Lower lobe of right lung (tissue), 2 donors: ENCODE results near the gene C20orf141. TPM values are rescaled to one million over a fixed set of nuclear protein-coding genes. Genes with fewer than 3 reads are reported as not detected.
"Not testable (repeated sequence)": the region's sequence is repeated elsewhere in the genome, so short reads cannot be mapped to it uniquely, and the experiment has no call there.

ENCODE experiments used
- ATAC-seq, 2 donors: fragments of 200-7000 bp; cut with Tn5 transposase; one replicate each; pipeline ENCODE4 v1.9.1; 2020 to 2022; ENCODE audit warnings: mild to moderate bottlenecking in 2 of 2, moderate library complexity in 2 of 2
- DNase-seq: peaks from one replicate; pipeline ENCODE4 v3.0.0-alpha.2; 2020
- H3K27ac ChIP-seq: fragments of 200-600 bp; one replicate; pipeline ENCODE4 v1.8.0; 2022
- H3K27me3 ChIP-seq: fragments of 200-600 bp; one replicate; pipeline ENCODE4 v1.8.0; 2022; ENCODE audit warnings: low read depth
- H3K36me3 ChIP-seq: fragments of 200-600 bp; one replicate; pipeline ENCODE4 v1.8.0; 2022; ENCODE audit warnings: mild to moderate bottlenecking
- H3K4me1 ChIP-seq: fragments of 200-600 bp; one replicate; pipeline ENCODE4 v1.8.0; 2022
- H3K4me3 ChIP-seq: fragments of 200-600 bp; one replicate; pipeline ENCODE4 v1.8.0; 2022; ENCODE audit warnings: mild to moderate bottlenecking
- H3K9me3 ChIP-seq: fragments of 200-600 bp; one replicate; pipeline ENCODE4 v1.8.0; 2022
- intact Hi-C: fragments of 100-400 bp; cut with DNase I; formaldehyde crosslinking; loops from one replicate; pipeline ENCODE4 v1.11.0; 2022
- total RNA-seq: library from RNA; stranded (reverse); fragmentation: NEBNext Ultra II Directional; extraction: Animal tissue kit (Norgen Biotek cat#: 25700); gene quantifications from one replicate; pipeline ENCODE4 v1.2.1, GENCODE V29; 2021
- TF ChIP-seq, protein P1 (sequence below): fragments of 200-600 bp; IDR thresholded peaks from one replicate; pipeline ENCODE4 v1.8.0; 2022; ENCODE audit warnings: antibody characterized with exemption, mild to moderate bottlenecking
- donor health status: DM: no; HTN: yes; CAD: no; lungs with severe emphysema.

The C20orf141 gene
- total RNA-seq, 1 donor from 2014 or later, result not detected

DNA sequence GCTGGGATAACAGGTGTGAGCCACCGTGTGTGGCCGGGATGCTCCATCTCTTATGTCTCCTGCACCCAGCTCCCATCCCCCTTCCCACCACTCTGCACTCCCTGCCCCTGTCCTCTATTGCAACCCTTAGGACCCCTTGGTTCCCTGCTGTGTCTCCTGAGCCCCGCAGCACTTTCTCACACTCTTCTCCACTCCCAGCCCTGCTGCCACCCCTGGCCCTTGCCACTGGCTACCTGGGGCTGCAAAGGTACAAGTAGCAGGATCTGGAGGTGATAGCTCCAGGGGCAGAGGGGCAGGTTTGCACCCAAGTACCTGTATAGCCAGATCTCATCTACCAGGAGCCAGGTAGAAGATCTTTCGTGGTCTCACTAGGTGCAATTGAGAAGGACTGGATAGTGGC lies 7.8 kb upstream of the C20orf141 start:
- Histone ChIP-seq H3K36me3 (no peaks in the 10 kb centered on the region), H3K27me3 (peaks cover 59% of the 10 kb centered on the region), H3K4me3 (no peak overlapping the region), H3K9me3 (no peaks in the 10 kb centered on the region), H3K27ac (no peak overlapping the region), H3K4me1 (no peaks in the 10 kb centered on the region)
- ATAC-seq, result peak in 1 of 2 donors; percentile 17
- TF ChIP-seq, protein P1, sequence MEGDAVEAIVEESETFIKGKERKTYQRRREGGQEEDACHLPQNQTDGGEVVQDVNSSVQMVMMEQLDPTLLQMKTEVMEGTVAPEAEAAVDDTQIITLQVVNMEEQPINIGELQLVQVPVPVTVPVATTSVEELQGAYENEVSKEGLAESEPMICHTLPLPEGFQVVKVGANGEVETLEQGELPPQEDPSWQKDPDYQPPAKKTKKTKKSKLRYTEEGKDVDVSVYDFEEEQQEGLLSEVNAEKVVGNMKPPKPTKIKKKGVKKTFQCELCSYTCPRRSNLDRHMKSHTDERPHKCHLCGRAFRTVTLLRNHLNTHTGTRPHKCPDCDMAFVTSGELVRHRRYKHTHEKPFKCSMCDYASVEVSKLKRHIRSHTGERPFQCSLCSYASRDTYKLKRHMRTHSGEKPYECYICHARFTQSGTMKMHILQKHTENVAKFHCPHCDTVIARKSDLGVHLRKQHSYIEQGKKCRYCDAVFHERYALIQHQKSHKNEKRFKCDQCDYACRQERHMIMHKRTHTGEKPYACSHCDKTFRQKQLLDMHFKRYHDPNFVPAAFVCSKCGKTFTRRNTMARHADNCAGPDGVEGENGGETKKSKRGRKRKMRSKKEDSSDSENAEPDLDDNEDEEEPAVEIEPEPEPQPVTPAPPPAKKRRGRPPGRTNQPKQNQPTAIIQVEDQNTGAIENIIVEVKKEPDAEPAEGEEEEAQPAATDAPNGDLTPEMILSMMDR, result no peak
- intact Hi-C loops, result no loop called here
- no peak for DNase-seq

DNA sequence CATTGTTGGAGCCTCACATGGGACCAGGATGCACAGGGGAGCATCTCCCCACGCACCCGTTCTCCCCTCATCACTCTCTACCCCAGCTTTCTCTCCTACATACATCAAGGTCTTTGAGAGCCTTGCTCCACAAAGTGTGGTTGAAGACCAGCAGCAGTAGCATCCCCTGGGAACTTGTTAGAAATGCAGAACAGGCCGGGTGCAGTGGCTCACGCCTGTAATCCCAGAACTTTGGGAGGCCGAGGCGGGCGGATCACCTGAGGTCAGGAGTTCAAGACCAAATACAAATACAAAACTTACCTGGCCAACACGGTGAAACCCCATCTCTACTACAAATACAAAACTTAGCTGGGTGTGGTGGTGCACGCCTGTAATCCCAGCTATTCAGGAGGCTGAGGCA lies 6.9 kb upstream of the C20orf141 start:
- H3K27ac ChIP-seq, H3K4me1 ChIP-seq, H3K9me3 ChIP-seq, ATAC-seq, intact Hi-C loops, H3K36me3 ChIP-seq, H3K4me3 ChIP-seq, DNase-seq: not testable (repeated sequence)
- peaks cover 50% of the 10 kb centered on the region for H3K27me3 ChIP-seq

DNA sequence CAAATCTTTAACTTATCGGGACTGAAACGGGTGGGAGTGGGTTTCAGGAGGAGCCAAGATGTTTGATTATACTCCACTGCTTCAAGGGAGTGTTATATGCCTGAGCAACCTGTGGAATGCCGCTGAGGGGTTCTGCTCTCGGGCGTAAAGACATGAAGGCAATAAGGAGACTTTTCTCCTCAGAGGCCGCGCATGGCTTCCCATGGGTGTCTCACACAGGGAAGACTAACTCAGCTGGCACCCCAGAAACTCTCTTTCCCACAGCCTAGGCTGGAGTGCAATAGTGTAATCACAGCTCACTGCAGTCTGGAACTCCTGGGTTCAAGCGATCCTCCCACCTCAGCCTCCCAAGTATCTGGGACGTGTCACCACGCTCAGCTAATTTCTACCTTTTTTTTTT lies 5.1 kb upstream of the C20orf141 start:
- H3K36me3 ChIP-seq, result no peaks in the 10 kb centered on the region
- no peak for ATAC-seq
- H3K27me3 ChIP-seq, result peaks cover 34% of the 10 kb centered on the region
- peaks cover 6% of the 10 kb centered on the region for H3K9me3 ChIP-seq
- H3K27ac ChIP-seq, result no peak overlapping the region
- no peak overlapping the region for H3K4me3 ChIP-seq
- H3K4me1 ChIP-seq, result no peaks in the 10 kb centered on the region
- intact Hi-C loops, result no loop called here
- no peak for DNase-seq
- TF ChIP-seq, protein P1, result no peak

DNA sequence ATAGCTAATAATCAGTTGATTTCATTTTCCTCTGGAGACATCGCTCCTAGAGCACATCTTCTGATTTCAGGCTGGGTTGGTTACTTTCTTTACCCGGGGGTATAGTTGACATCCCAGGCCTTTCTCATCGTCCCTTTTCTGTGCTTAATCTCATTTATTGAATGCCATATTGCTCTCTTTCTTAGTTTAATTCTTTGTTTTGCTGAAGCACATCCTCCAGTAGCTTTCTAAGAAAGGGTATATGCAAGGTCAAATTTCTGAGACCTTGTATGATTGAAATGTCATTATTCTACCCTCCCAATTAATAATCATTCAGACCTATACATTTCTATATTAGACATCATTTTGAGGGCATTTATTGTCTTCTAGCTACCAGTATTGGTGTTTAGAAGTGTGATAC lies 2.6 kb upstream of the C20orf141 start:
- Histone ChIP-seq H3K36me3 (no peaks in the 10 kb centered on the region), H3K27me3 (peaks cover 12% of the 10 kb centered on the region), H3K4me3 (no peak overlapping the region), H3K27ac (no peak overlapping the region), H3K9me3 (peaks cover 6% of the 10 kb centered on the region), H3K4me1 (no peaks in the 10 kb centered on the region)
- ATAC-seq, result no peak
- TF ChIP-seq, protein P1, result no peak
- DNase-seq, result no peak
- intact Hi-C loops, result no loop called here

DNA sequence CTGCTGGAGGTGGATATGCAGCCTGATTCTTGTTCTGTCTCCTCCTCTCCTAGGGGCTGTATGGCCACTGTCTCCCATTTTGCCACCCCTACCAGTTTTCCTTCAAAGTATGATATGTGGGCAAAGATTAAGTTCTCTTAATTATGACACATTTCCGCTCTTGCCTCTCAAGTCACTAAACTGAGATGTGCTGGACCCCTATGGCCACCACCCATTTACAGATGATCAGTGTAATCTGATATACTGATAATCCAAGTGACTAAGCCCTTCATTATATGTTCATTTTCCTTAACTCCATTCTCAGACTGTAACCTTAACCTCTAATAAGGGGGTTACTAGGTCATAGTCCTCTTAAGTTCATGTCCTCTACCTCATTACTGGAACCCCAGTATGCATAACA lies 711 bp upstream of the C20orf141 start:
- peaks cover 6% of the 10 kb centered on the region for H3K9me3 ChIP-seq
- H3K4me3 ChIP-seq, result no peak overlapping the region
- H3K27me3 ChIP-seq, result peaks cover under 1% of the 10 kb centered on the region
- DNase-seq (no peak), ATAC-seq (no peak)
- no peak overlapping the region for H3K27ac ChIP-seq
- intact Hi-C loops, result no loop called here
- H3K4me1 ChIP-seq, result no peaks in the 10 kb centered on the region
- H3K36me3 ChIP-seq, result no peaks in the 10 kb centered on the region
- TF ChIP-seq, protein P1, result no peak

DNA sequence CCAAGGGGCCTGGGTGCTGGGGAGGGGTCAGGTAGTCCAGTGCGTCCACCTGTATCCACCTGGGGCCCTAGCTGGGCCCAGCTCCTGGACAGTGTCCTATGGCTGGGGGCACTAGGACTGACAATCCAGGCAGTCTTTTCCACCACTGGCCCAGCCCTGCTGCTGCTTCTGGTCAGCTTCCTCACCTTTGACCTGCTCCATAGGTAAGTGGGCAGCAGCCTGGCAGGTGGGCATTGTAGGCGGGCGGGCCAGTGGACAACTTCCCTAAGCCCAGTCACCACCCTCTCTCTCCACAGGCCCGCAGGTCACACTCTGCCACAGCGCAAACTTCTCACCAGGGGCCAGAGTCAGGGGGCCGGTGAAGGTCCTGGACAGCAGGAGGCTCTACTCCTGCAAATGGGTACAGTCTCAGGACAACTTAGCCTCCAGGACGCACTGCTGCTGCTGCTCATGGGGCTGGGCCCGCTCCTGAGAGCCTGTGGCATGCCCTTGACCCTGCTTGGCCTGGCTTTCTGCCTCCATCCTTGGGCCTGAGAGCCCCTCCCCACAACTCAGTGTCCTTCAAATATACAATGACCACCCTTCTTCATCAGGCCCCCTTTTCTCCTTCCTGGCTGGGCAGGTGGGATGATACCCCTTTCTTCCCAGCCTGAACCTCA lies 584 bp downstream of the C20orf141 start:
- intact Hi-C loops, result no loop called here
- DNase-seq (no peak), ATAC-seq (peak in 1 of 2 donors; percentile 16)
- no peaks in the 10 kb centered on the region for H3K4me1 ChIP-seq
- peaks cover 6% of the 10 kb centered on the region for H3K9me3 ChIP-seq
- H3K27me3 ChIP-seq, result peaks cover 12% of the 10 kb centered on the region
- H3K27ac ChIP-seq, result no peak overlapping the region
- no peaks in the 10 kb centered on the region for H3K36me3 ChIP-seq
- H3K4me3 ChIP-seq, result no peak overlapping the region
- TF ChIP-seq, protein P1, result no peak
